Kidney glomerular epithelial cell (primary cell): ENCODE measurements around the gene MRPL38.
"Not testable (repeated sequence)": the region's sequence is repeated elsewhere in the genome, so short reads cannot be mapped to it uniquely, and the experiment has no call there.

ENCODE experiments used
- DNase-seq: peaks from one replicate; lab custom pipeline; 2025; lab: John Stamatoyannopoulos, UW

Gene MRPL38

GRCh38 chr17:75854101-75854748 is 50.5 kb downstream of the MRPL38 start:
- peak; percentile 46 for DNase-seq

GRCh38 chr17:75853433-75853832 is 51.3 kb downstream of the MRPL38 start:
- DNase-seq, result peak; percentile 19

- DNase-seq, result not testable (repeated sequence)
These were observed 53.0 kb downstream of the MRPL38 start for GRCh38 chr17:75851693-75851991.

GRCh38 chr17:75850928-75851692 is 53.6 kb downstream of the MRPL38 start:
- DNase-seq, result no peak

- no peak for DNase-seq
These were observed 55.0 kb downstream of the MRPL38 start for GRCh38 chr17:75849724-75850123.

- DNase-seq, result no peak
These were observed 55.4 kb downstream of the MRPL38 start for GRCh38 chr17:75849279-75849646.
